ENCODE measurements around the gene C1S. TPM values are rescaled to one million over a fixed set of nuclear protein-coding genes. Genes with fewer than 3 reads are reported as not detected.
"Not testable (repeated sequence)": the region's sequence is repeated elsewhere in the genome, so short reads cannot be mapped to it uniquely, and the experiment has no call there.

The C1S gene
- total RNA-seq, 2 experiments from 2014 or later: 1.1 to 1.4 TPM

- Mint-ChIP-seq H3K36me3 (ENCODE audit: low read depth) (peaks cover 40% of the 10 kb centered on the region), H3K9me3 (peaks cover 8% of the 10 kb centered on the region), H3K27ac (peak overlapping the region; percentile 36), H3K4me3 (no peak overlapping the region), H3K4me1 (peaks cover 33% of the 10 kb centered on the region), H3K27me3 (no peaks in the 10 kb centered on the region)
- POLR2A ChIA-PET: no interaction called here
- CTCF ChIA-PET: interaction anchor here (1.3 kb wide), 1 partner anchor 229 kb away, joined by 3 read pairs; the partner anchor contains the start of gene SPSB2
- no peak for DNase-seq
Measured at GRCh38 chr12:7101047-7101693, 40.7 kb downstream of the C1S start.

- H3K27ac Mint-ChIP-seq: peak overlapping the region; percentile 36
- H3K36me3 Mint-ChIP-seq (ENCODE audit: low read depth): peaks cover 45% of the 10 kb centered on the region
- no peak overlapping the region for H3K4me3 Mint-ChIP-seq
- DNase-seq: no peak
- ChIA-PET POLR2A (no interaction called here), CTCF (interaction anchor here (1.3 to 1.6 kb wide), 2 partner anchors 8 to 229 kb away, joined by 3 to 5 read pairs; partner anchors contain the start of gene SPSB2)
- no peaks in the 10 kb centered on the region for H3K27me3 Mint-ChIP-seq
- H3K4me1 Mint-ChIP-seq: peaks cover 38% of the 10 kb centered on the region
- peaks cover 14% of the 10 kb centered on the region for H3K9me3 Mint-ChIP-seq
Measured at GRCh38 chr12:7101694-7102131, 41.2 kb downstream of the C1S start.

GRCh38 chr12:7102582-7102981 lies 42.1 kb downstream of the C1S start:
- ChIA-PET POLR2A (no interaction called here), CTCF (interaction anchor here (0.6 to 1.6 kb wide), 3 partner anchors 9 to 230 kb away, joined by 3 to 5 read pairs (median 3); partner anchors contain the start of gene SPSB2)
- H3K4me1 Mint-ChIP-seq: peaks cover 44% of the 10 kb centered on the region
- H3K27ac Mint-ChIP-seq: no peak overlapping the region
- no peak overlapping the region for H3K4me3 Mint-ChIP-seq
- H3K27me3 Mint-ChIP-seq: no peaks in the 10 kb centered on the region
- peaks cover 16% of the 10 kb centered on the region for H3K9me3 Mint-ChIP-seq
- DNase-seq: no peak
- H3K36me3 Mint-ChIP-seq (ENCODE audit: low read depth): peaks cover 48% of the 10 kb centered on the region

GRCh38 chr12:7103837-7104584 lies 43.5 kb downstream of the C1S start:
- Mint-ChIP-seq H3K36me3 (ENCODE audit: low read depth) (peaks cover 49% of the 10 kb centered on the region), H3K27ac (no peak overlapping the region)

GRCh38 chr12:7106082-7106481 lies 45.6 kb downstream of the C1S start:
- DNase-seq: no peak
- Mint-ChIP-seq H3K27ac (no peak overlapping the region), H3K4me1 (peaks cover 71% of the 10 kb centered on the region), H3K36me3 (ENCODE audit: low read depth) (peaks cover 48% of the 10 kb centered on the region), H3K9me3 (peaks cover 16% of the 10 kb centered on the region), H3K4me3 (no peak overlapping the region), H3K27me3 (no peaks in the 10 kb centered on the region)
- CTCF ChIA-PET: interaction anchor here (1.0 kb wide), 1 partner anchor 11 kb away, joined by 3 read pairs; no protein-coding TSS in a partner anchor
- POLR2A ChIA-PET: no interaction called here

More at GRCh38 chr12:7103837-7104584, 43.5 kb downstream of the C1S start:
- no peak overlapping the region for H3K4me3 Mint-ChIP-seq
- CTCF ChIA-PET: interaction anchor here (0.9 to 1.2 kb wide), 3 partner anchors 9 to 71 kb away, joined by 3 to 4 read pairs (median 4); no protein-coding TSS in a partner anchor
- DNase-seq: no peak
- H3K27me3 Mint-ChIP-seq: no peaks in the 10 kb centered on the region
- H3K9me3 Mint-ChIP-seq: peaks cover 16% of the 10 kb centered on the region
- peaks cover 54% of the 10 kb centered on the region for H3K4me1 Mint-ChIP-seq
- POLR2A ChIA-PET: no interaction called here

- Mint-ChIP-seq H3K9me3 (peaks cover 16% of the 10 kb centered on the region), H3K4me3 (peak overlapping the region; percentile 20), H3K4me1 (peaks cover 74% of the 10 kb centered on the region), H3K36me3 (ENCODE audit: low read depth) (peaks cover 50% of the 10 kb centered on the region)
- H3K27me3 Mint-ChIP-seq, DNase-seq, H3K27ac Mint-ChIP-seq: not testable (repeated sequence)
- POLR2A ChIA-PET: interaction anchor here (1.0 to 2.7 kb wide), 2 partner anchors 161 to 163 kb away, joined by 3 to 28 read pairs; partner anchors contain the start of genes C12orf57 and RNU7-1
- CTCF ChIA-PET: interaction anchor here (0.6 to 3.4 kb wide), 13 partner anchors 11 to 1589 kb away, joined by 3 to 14 read pairs (median 4); partner anchors contain the start of genes C12orf57, COPS7A, LPCAT3 and PEX5
Measured at GRCh38 chr12:7107181-7107580, 46.7 kb downstream of the C1S start.

- H3K36me3 Mint-ChIP-seq (ENCODE audit: low read depth): peaks cover 46% of the 10 kb centered on the region
- CTCF ChIA-PET: interaction anchor here (0.9 to 3.4 kb wide), 13 partner anchors 10 to 384 kb away, joined by 3 to 18 read pairs (median 4); partner anchors contain the start of genes C12orf57, COPS7A, LPCAT3 and RNU7-1
- DNase-seq: no peak
- H3K27me3 Mint-ChIP-seq: no peaks in the 10 kb centered on the region
- H3K4me3 Mint-ChIP-seq: peak overlapping the region; percentile 96
- POLR2A ChIA-PET: interaction anchor here (0.5 to 2.7 kb wide), 4 partner anchors 162 to 973 kb away, joined by 3 to 28 read pairs (median 4); partner anchors contain the start of genes C12orf57 and RNU7-1
- peaks cover 16% of the 10 kb centered on the region for H3K9me3 Mint-ChIP-seq
- peak overlapping the region; percentile 96 for H3K27ac Mint-ChIP-seq
- H3K4me1 Mint-ChIP-seq: peaks cover 73% of the 10 kb centered on the region
Measured at GRCh38 chr12:7107636-7108002, 47.1 kb downstream of the C1S start.

- ChIA-PET CTCF (interaction anchor here (0.6 to 4.3 kb wide), 22 partner anchors 10 to 384 kb away, joined by 3 to 18 read pairs (median 4); partner anchors contain the start of genes C12orf57, COPS7A, RNU7-1 and SPSB2), POLR2A (interaction anchor here (0.5 to 2.7 kb wide), 5 partner anchors 162 to 973 kb away, joined by 3 to 28 read pairs (median 4); partner anchors contain the start of genes C12orf57 and RNU7-1)
- DNase-seq: peak; percentile 85
- Mint-ChIP-seq H3K27ac (peak overlapping the region; percentile 96), H3K9me3 (peaks cover 16% of the 10 kb centered on the region), H3K4me3 (peak overlapping the region; percentile 96), H3K27me3 (no peaks in the 10 kb centered on the region), H3K36me3 (ENCODE audit: low read depth) (peaks cover 44% of the 10 kb centered on the region), H3K4me1 (peaks cover 72% of the 10 kb centered on the region)
Measured at GRCh38 chr12:7108003-7108795, 47.7 kb downstream of the C1S start.

- H3K4me1 Mint-ChIP-seq: peaks cover 68% of the 10 kb centered on the region
- peaks cover 16% of the 10 kb centered on the region for H3K9me3 Mint-ChIP-seq
- POLR2A ChIA-PET: interaction anchor here (0.6 to 2.7 kb wide), 3 partner anchors 147 to 918 kb away, joined by 4 to 28 read pairs (median 4); partner anchors contain the start of genes C12orf57 and RNU7-1
- peak; percentile 76 for DNase-seq
- CTCF ChIA-PET: interaction anchor here (0.6 to 4.3 kb wide), 32 partner anchors 9 to 385 kb away, joined by 3 to 18 read pairs (median 4); partner anchors contain the start of genes C12orf57, COPS7A, RNU7-1 and SPSB2
- H3K36me3 Mint-ChIP-seq (ENCODE audit: low read depth): peaks cover 43% of the 10 kb centered on the region
- H3K27ac Mint-ChIP-seq: peak within 1 kb of the TSS; percentile 96
- H3K4me3 Mint-ChIP-seq: peak within 1 kb of the TSS; percentile 96
- H3K27me3 Mint-ChIP-seq: no peaks in the 10 kb centered on the region
Measured at GRCh38 chr12:7108796-7109571, 48.5 kb downstream of the C1S start, which contains the start of gene C1RL. Gene C1RL, minus strand, starts transcription at chr12:7109214. Its CDS starts 34 bp downstream, at chr12:7109180.

GRCh38 chr12:7109572-7109920 lies 49.0 kb downstream of the C1S start:
- no peaks in the 10 kb centered on the region for H3K27me3 Mint-ChIP-seq
- ChIA-PET POLR2A (interaction anchor here (0.6 to 2.7 kb wide), 2 partner anchors 148 to 165 kb away, joined by 4 to 28 read pairs; partner anchors contain the start of genes C12orf57 and RNU7-1), CTCF (interaction anchor here (0.6 to 4.3 kb wide), 21 partner anchors 9 to 245 kb away, joined by 3 to 18 read pairs (median 4); partner anchors contain the start of genes C12orf57, RNU7-1 and SPSB2)
- H3K36me3 Mint-ChIP-seq (ENCODE audit: low read depth): peaks cover 45% of the 10 kb centered on the region
- DNase-seq: no peak
- H3K9me3 Mint-ChIP-seq: peaks cover 16% of the 10 kb centered on the region
- peak overlapping the region; percentile 83 for H3K27ac Mint-ChIP-seq
- H3K4me3 Mint-ChIP-seq: peak overlapping the region; percentile 96
- peaks cover 68% of the 10 kb centered on the region for H3K4me1 Mint-ChIP-seq

- Mint-ChIP-seq H3K27ac (no peak overlapping the region), H3K36me3 (ENCODE audit: low read depth) (peaks cover 44% of the 10 kb centered on the region), H3K27me3 (no peaks in the 10 kb centered on the region), H3K9me3 (peaks cover 13% of the 10 kb centered on the region), H3K4me3 (no peak overlapping the region), H3K4me1 (peaks cover 65% of the 10 kb centered on the region)
- ChIA-PET POLR2A (interaction anchor here (1.2 kb wide), 1 partner anchor 93 kb away, joined by 3 read pairs; the partner anchor contains the start of gene LPCAT3), CTCF (interaction anchor here (1.6 to 4.3 kb wide), 4 partner anchors 23 to 219 kb away, joined by 3 to 15 read pairs (median 14); partner anchors contain the start of genes C12orf57 and RNU7-1)
- DNase-seq: no peak
Measured at GRCh38 chr12:7110661-7111060, 50.1 kb downstream of the C1S start.

All from activated CD4-positive, alpha-beta T cell treated with anti-CD3 and anti-CD28 coated beads, Interleukin-2, amount 10 ng/mL, durations not matched to agents 7 days and 5 days (primary cell).